GM21786 (cell line): ENCODE measurements around the gene SIDT2.

ENCODE experiments used
- ATAC-seq: cut with Tn5 transposase; IDR thresholded peaks from one replicate; pipeline ENCODE4 v1.9.1; 2021; ENCODE audit not compliant: unreplicated experiment

SIDT2 gene

GRCh38 chr11:117187799-117188481 is 9.4 kb downstream of the SIDT2 start:
- no peak for ATAC-seq

GRCh38 chr11:117188620-117189081 is 10.1 kb downstream of the SIDT2 start:
- ATAC-seq: no peak

GRCh38 chr11:117189191-117189940 is 10.8 kb downstream of the SIDT2 start:
- peak; percentile 48 for ATAC-seq

GRCh38 chr11:117189941-117190544 is 11.5 kb downstream of the SIDT2 start:
- no peak for ATAC-seq

- no peak for ATAC-seq
These were observed 13.3 kb downstream of the SIDT2 start for GRCh38 chr11:117191680-117192400.

- no peak for ATAC-seq
These were observed 13.9 kb downstream of the SIDT2 start for GRCh38 chr11:117192401-117192875.

GRCh38 chr11:117193130-117194020 is 14.8 kb downstream of the SIDT2 start:
- no peak for ATAC-seq

- ATAC-seq: no peak
These were observed 15.7 kb downstream of the SIDT2 start for GRCh38 chr11:117194267-117194666.

GRCh38 chr11:117195258-117195657 is 16.7 kb downstream of the SIDT2 start:
- no peak for ATAC-seq

GRCh38 chr11:117195761-117196160 is 17.2 kb downstream of the SIDT2 start:
- ATAC-seq: no peak

- no peak for ATAC-seq
These were observed 18.5 kb downstream of the SIDT2 start for GRCh38 chr11:117197006-117197405.

- ATAC-seq: no peak
These were observed 19.2 kb downstream of the SIDT2 start for GRCh38 chr11:117197516-117198456.

- no peak for ATAC-seq
These were observed 20.1 kb downstream of the SIDT2 start for GRCh38 chr11:117198613-117199012.

- ATAC-seq: no peak
These were observed 20.7 kb downstream of the SIDT2 start, which contains the start of gene TAGLN for GRCh38 chr11:117199053-117199915. TSS of gene TAGLN (plus strand) at chr11:117199370. CDS start at chr11:117203014, 3,644 bp downstream.

GRCh38 chr11:117199916-117200812 is 21.6 kb downstream of the SIDT2 start:
- no peak for ATAC-seq

GRCh38 chr11:117200813-117201657 is 22.5 kb downstream of the SIDT2 start:
- no peak for ATAC-seq
